Astrocyte of the spinal cord (primary cell): ENCODE data around the gene NDUFAF7.
A peak's percentile ranks its signal among the peaks of the same experiment; 100 is the strongest.
"Not testable (repeated sequence)": the region's sequence is repeated elsewhere in the genome, so short reads cannot be mapped to it uniquely, and the experiment has no call there.

Experiments used
- DNase-seq: peaks from one replicate; pipeline ENCODE4 v3.0.0; 2011; ENCODE audit warnings: low read depth, low spot score
- H3K4me3 ChIP-seq: 2 replicates; pipeline ENCODE4 v1.5.1; 2011; ENCODE audit warnings: low read depth, mild to moderate bottlenecking, low read length, moderate library complexity
- CTCF ChIP-seq: IDR thresholded peaks from 2 replicates; pipeline ENCODE4 v1.5.1; 2012; ENCODE audit warnings: low read depth, mild to moderate bottlenecking, low read length, inconsistent platforms
- in situ Hi-C: cut with HindIII; loops from 2 replicates; pipeline ENCODE4 v1.10.0; 2017; ENCODE audit warnings: low sequenced_read_pairs

Gene NDUFAF7

GRCh38 chr2:37203708-37204107 is 27.8 kb upstream of the NDUFAF7 start:
- in situ Hi-C loops: no loop called here
- DNase-seq: no peak
- no peak for TF ChIP-seq CTCF
- H3K4me3 ChIP-seq: no peak overlapping the region

GRCh38 chr2:37205071-37205661 is 26.3 kb upstream of the NDUFAF7 start:
- H3K4me3 ChIP-seq, DNase-seq, in situ Hi-C loops: not testable (repeated sequence)

- no peak for TF ChIP-seq CTCF
- DNase-seq: no peak
- in situ Hi-C loops: no loop called here
- no peak overlapping the region for H3K4me3 ChIP-seq
Measured at GRCh38 chr2:37205689-37206341, 25.6 kb upstream of the NDUFAF7 start.

- H3K4me3 ChIP-seq, DNase-seq, in situ Hi-C loops: not testable (repeated sequence)
Measured at GRCh38 chr2:37206760-37207159, 24.7 kb upstream of the NDUFAF7 start.

GRCh38 chr2:37211212-37211611 is 20.2 kb upstream of the NDUFAF7 start:
- in situ Hi-C loops: no loop called here
- DNase-seq: no peak
- TF ChIP-seq CTCF: no peak
- no peak overlapping the region for H3K4me3 ChIP-seq

- in situ Hi-C loops: no loop called here
- DNase-seq: no peak
- no peak overlapping the region for H3K4me3 ChIP-seq
- no peak for TF ChIP-seq CTCF
Measured at GRCh38 chr2:37211939-37212338, 19.5 kb upstream of the NDUFAF7 start.

- no peak for TF ChIP-seq CTCF
- in situ Hi-C loops: no loop called here
Measured at GRCh38 chr2:37215250-37215649, 16.2 kb upstream of the NDUFAF7 start.

GRCh38 chr2:37219046-37219445 is 12.4 kb upstream of the NDUFAF7 start:
- no peak for DNase-seq
- no peak for TF ChIP-seq CTCF
- in situ Hi-C loops: no loop called here

More at GRCh38 chr2:37215250-37215649, 16.2 kb upstream of the NDUFAF7 start:
- DNase-seq: peak; percentile 12
- no peak overlapping the region for H3K4me3 ChIP-seq

More at GRCh38 chr2:37219046-37219445, 12.4 kb upstream of the NDUFAF7 start:
- no peak overlapping the region for H3K4me3 ChIP-seq
